A549 treated with CORT108297 at 1 μM for 4 hours (cell line): ENCODE data around the gene DBN1. TPM values are rescaled to one million over a fixed set of nuclear protein-coding genes. Genes with fewer than 3 reads are reported as not detected.

Experiments used
- total RNA-seq: library from RNA; stranded (reverse); fragments of 200-300 nt; extraction: Qiagen RNA extraction; gene quantifications from 5 replicates; pipeline ENCODE4 v1.2.3, GENCODE V29; 2022

Gene DBN1
- total RNA-seq: 55.6 to 82.0 TPM (median 74.1 TPM) in 5 replicates

GRCh38 chr5:177473443-177474001 lies at the start of gene DBN1:
TSS of gene DBN1 (minus strand) at chr5:177473634. CDS start at chr5:177473521, 113 bp downstream.

GRCh38 chr5:177516601-177517568 lies 43.5 kb upstream of the DBN1 start, which contains the start of gene DDX41:
TSS of gene DDX41 (minus strand) at chr5:177516961. CDS start at chr5:177516945, 16 bp downstream.

GRCh38 chr5:177509381-177509951 lies 36.0 kb upstream of the DBN1 start, which contains the start of gene DOK3:
TSS of gene DOK3 (minus strand) at chr5:177509826. CDS start at chr5:177509540, 286 bp downstream.

GRCh38 chr5:177497292-177498012 lies 24.0 kb upstream of the DBN1 start, which contains the start of gene PDLIM7:
TSS of gene PDLIM7 (minus strand) at chr5:177497604. CDS start at chr5:177496512, 1,092 bp downstream.

DNA sequence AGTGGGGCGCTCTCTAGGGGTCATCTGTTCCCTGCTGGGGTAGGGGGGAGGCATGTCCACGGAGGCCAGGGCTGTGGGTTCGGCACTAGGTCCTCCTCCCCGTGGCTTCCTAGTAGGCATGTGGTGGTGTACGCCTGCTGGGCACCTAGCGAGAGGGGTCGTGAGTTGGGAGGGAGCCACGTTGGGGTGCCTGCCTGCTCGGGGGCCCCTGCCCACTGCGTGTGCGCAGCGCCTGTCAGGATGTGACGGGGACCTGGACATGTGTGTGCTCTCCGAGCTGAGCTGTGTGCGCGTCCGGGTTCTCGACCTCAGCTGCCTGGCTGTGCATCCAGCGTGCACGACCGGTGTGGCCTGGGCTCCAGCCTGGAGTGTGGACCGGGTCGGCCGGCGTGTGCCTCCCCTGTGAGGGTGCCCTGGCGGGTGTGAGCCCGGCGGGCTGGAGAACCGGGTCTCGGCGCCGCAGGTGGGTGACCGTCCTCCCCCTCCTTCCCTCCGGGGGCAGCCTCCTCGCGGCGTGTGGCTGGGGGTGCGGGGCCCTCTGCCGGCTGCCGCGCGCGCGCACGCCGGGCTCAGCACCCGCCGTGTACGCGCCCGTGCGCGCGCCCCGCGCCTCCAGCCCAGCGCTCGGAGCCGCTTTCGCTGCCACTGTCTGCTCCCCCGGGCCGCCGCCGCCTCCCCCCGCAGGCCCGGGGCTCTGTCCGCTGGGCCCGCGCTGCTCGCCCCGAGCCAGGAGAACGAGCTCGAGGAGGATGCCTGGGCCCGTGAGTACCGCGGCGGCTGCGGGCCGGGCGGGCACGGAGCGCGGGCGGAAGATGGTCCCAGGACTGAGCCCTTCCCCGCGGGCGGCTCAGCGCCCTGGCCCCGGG lies 27.0 kb downstream of the DBN1 start, which contains the start of gene PRR7:
PRR7 (plus strand) TSS at position 615 of the 866 bp plus-strand sequence. CDS start 8,254 bp downstream, outside the sequence.

DNA sequence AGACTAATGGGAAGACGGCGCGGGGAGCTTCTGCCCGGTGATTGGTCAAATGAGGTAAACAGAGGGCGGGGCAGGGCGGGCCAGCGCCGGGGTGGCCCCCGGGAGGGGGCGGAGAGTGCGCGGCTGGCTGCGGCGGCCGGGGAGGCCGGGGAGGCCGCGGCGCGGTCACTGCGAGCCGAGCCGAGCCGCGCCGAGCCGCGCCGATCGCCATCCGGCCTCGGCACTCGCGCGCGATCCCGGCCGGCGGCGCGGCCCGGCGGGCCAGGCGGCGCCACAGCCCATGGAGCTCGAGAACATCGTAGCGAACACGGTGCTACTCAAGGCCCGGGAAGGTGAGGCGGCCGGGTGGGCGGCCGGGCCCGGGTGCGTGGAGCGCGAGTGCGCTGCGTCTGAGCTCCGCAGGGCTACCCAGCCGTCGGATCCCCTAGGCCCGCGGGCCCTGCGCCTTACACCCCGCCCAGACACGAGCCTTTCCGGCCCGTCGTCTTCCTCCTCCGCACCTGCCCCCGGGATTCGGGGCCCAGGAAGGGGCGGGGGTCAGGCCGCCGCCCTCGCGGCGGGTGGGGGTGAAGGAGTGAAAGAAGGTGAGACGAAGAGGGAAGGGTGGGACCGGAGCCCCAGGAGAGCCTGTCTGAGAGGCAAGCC lies 46.7 kb downstream of the DBN1 start, which contains the start of gene GRK6:
GRK6 (plus strand) TSS at position 111 of the 645 bp plus-strand sequence; CDS start at position 281, 170 bp downstream.

GRCh38 chr5:177409043-177409801 lies 64.2 kb downstream of the DBN1 start, which contains the start of gene F12:
TSS of gene F12 (minus strand) at chr5:177409564. CDS start at chr5:177409527, 37 bp downstream.

Other genes with a start within 250 kb of the DBN1 start
- 22.0 to 29.4 TPM (median 28.2 TPM) in 5 replicates for gene RAB24, start 169.9 kb downstream of the DBN1 start, total RNA-seq
- gene PRELID1, start 169.8 kb downstream of the DBN1 start, total RNA-seq: 273 to 409 TPM (median 372 TPM) in 5 replicates
- gene MXD3, start 161.7 kb downstream of the DBN1 start, total RNA-seq: 12.8 to 22.6 TPM (median 20.6 TPM) in 5 replicates
- gene LMAN2, start 122.0 kb downstream of the DBN1 start, total RNA-seq: 194 to 226 TPM (median 194 TPM) in 5 replicates
- gene RGS14, start 115.7 kb downstream of the DBN1 start, total RNA-seq: 3.9 to 8.2 TPM (median 6.4 TPM) in 5 replicates
- gene SLC34A1, start 89.2 kb downstream of the DBN1 start, total RNA-seq: 0.02 TPM in 1 of 5 replicates, not detected in the others
- not detected in 5 replicates for gene PFN3, start 73.0 kb downstream of the DBN1 start, total RNA-seq
- gene F12, start 64.1 kb downstream of the DBN1 start, total RNA-seq: 14.7 to 28.1 TPM (median 25.9 TPM) in 5 replicates
- gene GRK6, start 47.0 kb downstream of the DBN1 start, total RNA-seq: 17.5 to 29.2 TPM (median 26.9 TPM) in 5 replicates
- 13.2 to 40.2 TPM (median 35.2 TPM) in 5 replicates for gene PRR7, start 26.8 kb downstream of the DBN1 start, total RNA-seq
- 81.9 to 105 TPM (median 96.8 TPM) in 5 replicates for gene PDLIM7, start 24.0 kb upstream of the DBN1 start, total RNA-seq
- 2.4 to 5.6 TPM (median 4.2 TPM) in 5 replicates for gene DOK3, start 36.2 kb upstream of the DBN1 start, total RNA-seq
- 105 to 147 TPM (median 111 TPM) in 5 replicates for gene DDX41, start 43.3 kb upstream of the DBN1 start, total RNA-seq
- 24.3 to 36.0 TPM (median 33.0 TPM) in 5 replicates for gene FAM193B, start 80.9 kb upstream of the DBN1 start, total RNA-seq
- 280 to 284 TPM (median 281 TPM) in 5 replicates for gene TMED9, start 118.6 kb upstream of the DBN1 start, total RNA-seq
- 18.7 to 31.8 TPM (median 29.2 TPM) in 5 replicates for gene B4GALT7, start 126.5 kb upstream of the DBN1 start, total RNA-seq